SH-SY5Y (cell line): ENCODE data around the gene COLEC11.

ENCODE experiments used
- GATA2 ChIP-seq: IDR thresholded peaks from 2 replicates; pipeline ENCODE4 v1.6.1; 2011; ENCODE audit warnings: mild to moderate bottlenecking, low read depth, low read length
- GATA3 ChIP-seq: IDR thresholded peaks from 2 replicates; pipeline ENCODE4 v1.6.1; 2011; ENCODE audit warnings: low read depth, mild to moderate bottlenecking, low read length, moderate library complexity

DNA sequence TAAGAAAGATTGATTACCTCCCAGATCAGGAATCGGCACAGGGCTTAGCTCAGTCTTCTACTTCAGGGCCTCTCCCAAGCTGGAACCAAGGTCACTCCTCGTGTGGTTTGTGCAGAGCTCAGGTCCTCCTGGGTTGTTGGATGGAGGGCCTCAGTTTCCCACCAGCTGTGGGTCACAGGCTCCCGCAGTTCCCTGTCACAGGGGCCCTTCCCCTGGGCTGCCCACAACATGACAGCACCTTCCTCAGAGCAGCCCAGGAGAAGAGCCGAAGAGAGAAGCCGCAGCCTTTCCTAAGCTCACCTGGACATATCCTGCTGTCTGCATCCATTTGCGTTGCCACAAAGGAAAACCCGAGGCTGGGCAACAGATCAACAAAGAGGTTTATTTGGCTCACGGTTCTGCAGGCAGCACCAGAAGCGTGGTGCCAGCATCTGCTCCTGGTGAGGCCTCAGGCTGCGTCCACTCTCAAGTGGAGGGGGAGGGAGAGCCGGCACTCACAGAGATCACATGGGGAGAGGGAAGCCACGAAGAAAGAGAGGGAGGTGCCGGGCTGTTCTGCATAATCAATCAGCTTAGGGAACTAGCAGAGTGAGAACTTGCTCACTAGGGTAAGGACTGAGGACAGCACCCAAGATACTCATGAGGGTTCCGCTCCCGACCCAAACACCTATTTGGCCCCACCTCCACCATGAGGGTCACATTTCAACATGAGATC is 50.1 kb downstream of the COLEC11 start:
- TF ChIP-seq GATA2 (no peak), GATA3 (no peak)
